SK-N-SH (cell line): ENCODE measurements around the gene FBXL5. TPM values are rescaled to one million over a fixed set of nuclear protein-coding genes. Genes with fewer than 3 reads are reported as not detected.

Experiments
- CTCF ChIA-PET: fragments of 300-600, 350-600 bp; formaldehyde crosslinking; extraction: SDS; loops from one replicate; lab custom pipeline; 2021; lab: Yijun Ruan, JAX
- POLR2A ChIA-PET: fragments of 350-600 bp; sonication (Branson Sonifier 250); formaldehyde crosslinking; extraction: SDS; loops from one replicate; lab custom pipeline; 2020; ENCODE audit warnings: antibody characterized with exemption, inconsistent platforms; lab: Yijun Ruan, JAX
- DNase-seq: peaks from one replicate; pipeline ENCODE4 v3.0.0; 2012
- H2AFZ ChIP-seq: fragments of 200-600 bp; sonication (generic); 2 replicates; pipeline ENCODE4 v1.8.1; 2016; ENCODE audit warnings: antibody characterized with exemption, mild to moderate bottlenecking, low read depth
- H3F3A ChIP-seq: fragments of 200-600 bp; sonication (generic); replicated peaks from 2 replicates; pipeline ENCODE3; 2016; ENCODE audit warnings: antibody characterized with exemption, mild to moderate bottlenecking; ENCODE audit not compliant: insufficient read depth
- H3K27ac ChIP-seq, 2 experiments: fragments of 200-500 bp in 1 of 2; fragments of 200-600 bp in 1 of 2; sonication (Bioruptor generic) in 1 of 2; sonication (generic), shearing (Covaris generic) in 1 of 2; 2 replicates each; pipeline versions ENCODE4 v1.5.1 to v1.6.1; 2014 to 2016; ENCODE audit warnings: low read depth in 2 of 2, inconsistent platforms in 1 of 2, low read length in 1 of 2, mild to moderate bottlenecking in 1 of 2, mixed read lengths in 1 of 2
- H3K27me3 ChIP-seq: fragments of 200-600 bp; sonication (generic), shearing (Covaris generic); 2 replicates; pipeline ENCODE4 v1.6.1; 2016; ENCODE audit warnings: mixed run types; ENCODE audit not compliant: insufficient read depth
- H3K36me3 ChIP-seq, 2 experiments: fragments of 200-500 bp in 1 of 2; fragments of 200-600 bp in 1 of 2; sonication (Bioruptor generic) in 1 of 2; sonication (generic) in 1 of 2; replicated peaks in 1 of 2; 2 replicates each; pipeline versions ENCODE3 to v1.5.1; 2014 to 2016; ENCODE audit warnings: low read length in 1 of 2, mild to moderate bottlenecking in 1 of 2; ENCODE audit not compliant: insufficient read depth in 2 of 2, control insufficient read depth in 1 of 2
- H3K4me1 ChIP-seq, 2 experiments: fragments of 200-500 bp in 1 of 2; fragments of 200-600 bp in 1 of 2; sonication (Bioruptor generic) in 1 of 2; sonication (generic), shearing (Covaris generic) in 1 of 2; 2 replicates each; pipeline versions ENCODE4 v1.5.1 to v1.6.1; 2014 to 2016; ENCODE audit warnings: low read depth in 1 of 2, low read length in 1 of 2, mixed run types in 1 of 2; ENCODE audit not compliant: insufficient read depth in 2 of 2, control insufficient read depth in 1 of 2
- H3K4me2 ChIP-seq: fragments of 200-600 bp; sonication (generic), shearing (Covaris generic); 2 replicates; pipeline ENCODE4 v1.6.1; 2017; ENCODE audit warnings: mixed run types
- H3K4me3 ChIP-seq, 2 experiments: fragments of 200-500 bp in 1 of 2; fragments of 200-600 bp in 1 of 2; sonication (Bioruptor generic) in 1 of 2; sonication (generic), shearing (Covaris generic) in 1 of 2; 2 replicates each; pipeline versions ENCODE4 v1.5.1 to v1.8.1; 2014 to 2016; ENCODE audit warnings: low read depth in 2 of 2, inconsistent platforms in 1 of 2, low read length in 1 of 2, mild to moderate bottlenecking in 1 of 2, mixed read lengths in 1 of 2, moderate library complexity in 1 of 2
- H3K79me2 ChIP-seq: fragments of 200-600 bp; sonication (generic); 2 replicates; pipeline ENCODE4 v1.8.1; 2017; ENCODE audit warnings: mild to moderate bottlenecking; ENCODE audit not compliant: insufficient read depth
- H3K9ac ChIP-seq: fragments of 200-600 bp; sonication (generic); 2 replicates; pipeline ENCODE4 v1.6.1; 2017; ENCODE audit warnings: mixed run types
- H3K9me2 ChIP-seq: fragments of 200-600 bp; sonication (generic); 2 replicates; pipeline ENCODE4 v1.6.1; 2017; ENCODE audit warnings: mixed run types
- H3K9me3 ChIP-seq: fragments of 200-600 bp; sonication (generic); 2 replicates; pipeline ENCODE4 v1.6.1; 2017; ENCODE audit warnings: mixed run types, mild to moderate bottlenecking, moderate library complexity
- H4K20me1 ChIP-seq: fragments of 200-600 bp; sonication (generic); 2 replicates; pipeline ENCODE4 v1.6.1; 2017; ENCODE audit warnings: mild to moderate bottlenecking, mixed run types; ENCODE audit not compliant: insufficient read depth
- EP300 ChIP-seq, 2 experiments: IDR thresholded peaks; 2 replicates each; pipeline versions ENCODE4 v1.4.0 to v1.6.1; 2012; ENCODE audit warnings: borderline replicate concordance in 1 of 2, low read depth in 1 of 2, low read length in 1 of 2
- MEF2A ChIP-seq: IDR thresholded peaks from 2 replicates; pipeline ENCODE4 v1.4.0; 2012; ENCODE audit warnings: low read depth, borderline replicate concordance
- MXI1 ChIP-seq: IDR thresholded peaks from 2 replicates; pipeline ENCODE4 v1.6.1; 2012; ENCODE audit warnings: mild to moderate bottlenecking, low read depth, low read length, improper control_type of control experiment
- NFIC ChIP-seq: IDR thresholded peaks from 2 replicates; pipeline ENCODE4 v1.4.0; 2012; ENCODE audit warnings: borderline replicate concordance
- NRF1 ChIP-seq: IDR thresholded peaks from 2 replicates; pipeline ENCODE4 v1.6.1; 2012; ENCODE audit warnings: low read depth, mild to moderate bottlenecking, low read length
- SMC3 ChIP-seq: IDR thresholded peaks from 2 replicates; pipeline ENCODE4 v1.6.1; 2012; ENCODE audit warnings: low read depth, low read length, improper control_type of control experiment
- TAF1 ChIP-seq: IDR thresholded peaks from 2 replicates; pipeline ENCODE4 v1.6.1; 2012; ENCODE audit warnings: low read depth, mild to moderate bottlenecking, low read length, moderate library complexity, borderline replicate concordance
- TCF12 ChIP-seq: IDR thresholded peaks from 2 replicates; pipeline ENCODE4 v1.4.0; 2012
- polyA plus RNA-seq, 3 experiments: library from polyadenylated mRNA; depleted of rRNA; stranded (reverse); fragments of >200 nt; gene quantifications; 2 replicates each; pipeline ENCODE4 v1.2.3, GENCODE V29; 2012
- TF ChIP-seq, protein P1 (sequence below): IDR thresholded peaks from 2 replicates; pipeline ENCODE4 v1.4.0; 2012; ENCODE audit warnings: low read depth, borderline replicate concordance
- TF ChIP-seq, protein P2 (sequence below): IDR thresholded peaks from 2 replicates; pipeline ENCODE4; 2012
- TF ChIP-seq, protein P3 (sequence below): fragments of 200-600 bp; sonication (generic); IDR thresholded peaks from 2 replicates; pipeline ENCODE4 v1.6.1; 2017; ENCODE audit warnings: antibody characterized with exemption, mild to moderate bottlenecking, moderate library complexity
- TF ChIP-seq, protein P4 (sequence below): IDR thresholded peaks from 2 replicates; pipeline ENCODE4 v1.6.1; 2012; ENCODE audit warnings: mild to moderate bottlenecking, low read depth, low read length, moderate library complexity

FBXL5 gene
- polyA plus RNA-seq, 1 of the 3 experiments (the other 2 are of a cell fraction), result 13.5 TPM

DNA sequence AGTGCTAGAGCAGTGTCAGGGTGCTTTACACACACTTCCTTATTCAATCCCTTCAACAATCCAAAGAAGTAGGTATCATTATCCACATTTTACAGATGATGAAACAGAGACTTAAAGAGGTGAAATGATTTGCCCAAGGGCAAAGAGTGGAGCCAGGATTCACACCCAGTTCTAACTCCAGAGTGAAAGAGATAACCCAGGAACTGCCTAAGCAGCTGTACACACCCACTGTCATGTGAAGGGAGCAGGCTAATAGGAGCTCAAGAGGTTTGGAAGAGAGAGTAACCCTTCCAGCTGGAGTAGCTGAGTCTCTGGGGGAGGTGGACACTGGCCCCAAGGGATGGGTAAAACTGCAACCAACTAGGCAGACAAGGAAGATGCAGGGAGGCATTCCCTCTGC lies 92.5 kb downstream of the FBXL5 start:
- Histone ChIP-seq H4K20me1 (no peaks in the 10 kb centered on the region), H3K79me2 (no peaks in the 10 kb centered on the region), H2AFZ (no peak overlapping the region), H3K4me2 (no peak overlapping the region), H3K4me1 (no peaks in the 10 kb centered on the region), H3K27me3 (no peaks in the 10 kb centered on the region), H3F3A (no peaks in the 10 kb centered on the region), H3K9me3 (no peaks in the 10 kb centered on the region), H3K4me3 (no peak overlapping the region), H3K9ac (no peak overlapping the region), H3K9me2 (no peaks in the 10 kb centered on the region), H3K36me3 (peaks cover 9 to 22% of the 10 kb centered on the region in 2 experiments), H3K27ac (no peak overlapping the region)
- no peak for DNase-seq
- ChIA-PET POLR2A (no interaction called here), CTCF (no interaction called here)
- TF ChIP-seq, protein P1, sequence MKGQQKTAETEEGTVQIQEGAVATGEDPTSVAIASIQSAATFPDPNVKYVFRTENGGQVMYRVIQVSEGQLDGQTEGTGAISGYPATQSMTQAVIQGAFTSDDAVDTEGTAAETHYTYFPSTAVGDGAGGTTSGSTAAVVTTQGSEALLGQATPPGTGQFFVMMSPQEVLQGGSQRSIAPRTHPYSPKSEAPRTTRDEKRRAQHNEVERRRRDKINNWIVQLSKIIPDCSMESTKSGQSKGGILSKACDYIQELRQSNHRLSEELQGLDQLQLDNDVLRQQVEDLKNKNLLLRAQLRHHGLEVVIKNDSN, result no peak
- TF ChIP-seq TCF12 (no peak), NRF1 (no peak), EP300 (IDR thresholded peaks at IDR 0.05; ENCODE audit: borderline replicate concordance in 1 of 2, low read depth in 1 of 2, low read length in 1 of 2) (no peak), SMC3 (no peak), MXI1 (no peak), TAF1 (no peak), NFIC (no peak), MEF2A (no peak)
- TF ChIP-seq, protein P2, sequence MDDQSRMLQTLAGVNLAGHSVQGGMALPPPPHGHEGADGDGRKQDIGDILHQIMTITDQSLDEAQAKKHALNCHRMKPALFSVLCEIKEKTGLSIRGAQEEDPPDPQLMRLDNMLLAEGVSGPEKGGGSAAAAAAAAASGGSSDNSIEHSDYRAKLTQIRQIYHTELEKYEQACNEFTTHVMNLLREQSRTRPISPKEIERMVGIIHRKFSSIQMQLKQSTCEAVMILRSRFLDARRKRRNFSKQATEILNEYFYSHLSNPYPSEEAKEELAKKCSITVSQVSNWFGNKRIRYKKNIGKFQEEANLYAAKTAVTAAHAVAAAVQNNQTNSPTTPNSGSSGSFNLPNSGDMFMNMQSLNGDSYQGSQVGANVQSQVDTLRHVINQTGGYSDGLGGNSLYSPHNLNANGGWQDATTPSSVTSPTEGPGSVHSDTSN, result no peak
- TF ChIP-seq, protein P3, sequence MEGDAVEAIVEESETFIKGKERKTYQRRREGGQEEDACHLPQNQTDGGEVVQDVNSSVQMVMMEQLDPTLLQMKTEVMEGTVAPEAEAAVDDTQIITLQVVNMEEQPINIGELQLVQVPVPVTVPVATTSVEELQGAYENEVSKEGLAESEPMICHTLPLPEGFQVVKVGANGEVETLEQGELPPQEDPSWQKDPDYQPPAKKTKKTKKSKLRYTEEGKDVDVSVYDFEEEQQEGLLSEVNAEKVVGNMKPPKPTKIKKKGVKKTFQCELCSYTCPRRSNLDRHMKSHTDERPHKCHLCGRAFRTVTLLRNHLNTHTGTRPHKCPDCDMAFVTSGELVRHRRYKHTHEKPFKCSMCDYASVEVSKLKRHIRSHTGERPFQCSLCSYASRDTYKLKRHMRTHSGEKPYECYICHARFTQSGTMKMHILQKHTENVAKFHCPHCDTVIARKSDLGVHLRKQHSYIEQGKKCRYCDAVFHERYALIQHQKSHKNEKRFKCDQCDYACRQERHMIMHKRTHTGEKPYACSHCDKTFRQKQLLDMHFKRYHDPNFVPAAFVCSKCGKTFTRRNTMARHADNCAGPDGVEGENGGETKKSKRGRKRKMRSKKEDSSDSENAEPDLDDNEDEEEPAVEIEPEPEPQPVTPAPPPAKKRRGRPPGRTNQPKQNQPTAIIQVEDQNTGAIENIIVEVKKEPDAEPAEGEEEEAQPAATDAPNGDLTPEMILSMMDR, result no peak
- TF ChIP-seq, protein P4, sequence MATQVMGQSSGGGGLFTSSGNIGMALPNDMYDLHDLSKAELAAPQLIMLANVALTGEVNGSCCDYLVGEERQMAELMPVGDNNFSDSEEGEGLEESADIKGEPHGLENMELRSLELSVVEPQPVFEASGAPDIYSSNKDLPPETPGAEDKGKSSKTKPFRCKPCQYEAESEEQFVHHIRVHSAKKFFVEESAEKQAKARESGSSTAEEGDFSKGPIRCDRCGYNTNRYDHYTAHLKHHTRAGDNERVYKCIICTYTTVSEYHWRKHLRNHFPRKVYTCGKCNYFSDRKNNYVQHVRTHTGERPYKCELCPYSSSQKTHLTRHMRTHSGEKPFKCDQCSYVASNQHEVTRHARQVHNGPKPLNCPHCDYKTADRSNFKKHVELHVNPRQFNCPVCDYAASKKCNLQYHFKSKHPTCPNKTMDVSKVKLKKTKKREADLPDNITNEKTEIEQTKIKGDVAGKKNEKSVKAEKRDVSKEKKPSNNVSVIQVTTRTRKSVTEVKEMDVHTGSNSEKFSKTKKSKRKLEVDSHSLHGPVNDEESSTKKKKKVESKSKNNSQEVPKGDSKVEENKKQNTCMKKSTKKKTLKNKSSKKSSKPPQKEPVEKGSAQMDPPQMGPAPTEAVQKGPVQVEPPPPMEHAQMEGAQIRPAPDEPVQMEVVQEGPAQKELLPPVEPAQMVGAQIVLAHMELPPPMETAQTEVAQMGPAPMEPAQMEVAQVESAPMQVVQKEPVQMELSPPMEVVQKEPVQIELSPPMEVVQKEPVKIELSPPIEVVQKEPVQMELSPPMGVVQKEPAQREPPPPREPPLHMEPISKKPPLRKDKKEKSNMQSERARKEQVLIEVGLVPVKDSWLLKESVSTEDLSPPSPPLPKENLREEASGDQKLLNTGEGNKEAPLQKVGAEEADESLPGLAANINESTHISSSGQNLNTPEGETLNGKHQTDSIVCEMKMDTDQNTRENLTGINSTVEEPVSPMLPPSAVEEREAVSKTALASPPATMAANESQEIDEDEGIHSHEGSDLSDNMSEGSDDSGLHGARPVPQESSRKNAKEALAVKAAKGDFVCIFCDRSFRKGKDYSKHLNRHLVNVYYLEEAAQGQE, result no peak
